Omental fat pad (tissue), 4 donors: ENCODE data around the gene RBM28. TPM values are rescaled to one million over a fixed set of nuclear protein-coding genes. Genes with fewer than 3 reads are reported as not detected.
A peak's percentile ranks its signal among the peaks of the same experiment; 100 is the strongest.

Experiments used
- ATAC-seq: fragments of 150-250 bp; one replicate; pipeline ENCODE4 v1.9.1; 2016; ENCODE audit warnings: mild to moderate bottlenecking, moderate library complexity; ENCODE audit not compliant: low FRiP score
- DNase-seq: peaks from one replicate; pipeline ENCODE4 v3.0.0-alpha.2; 2019; ENCODE audit warnings: low spot score
- total RNA-seq, 4 donors: library from RNA; depleted of rRNA; stranded (reverse); fragments of >200 nt; gene quantifications; one replicate each; pipeline ENCODE4 v1.1.0, GENCODE V29; 2016
- TF ChIP-seq, protein P1 (sequence below), 3 donors: fragments of 450-650 bp; IDR thresholded peaks; one replicate each; pipeline ENCODE4 v1.5.1; 2016 to 2017; ENCODE audit warnings: antibody characterized with exemption in 3 of 3, mild to moderate bottlenecking in 3 of 3, moderate library complexity in 2 of 3

RBM28 gene
- total RNA-seq, 4 donors from 2014 or later = 21.5 to 79.0 (median 29.5) TPM

DNA sequence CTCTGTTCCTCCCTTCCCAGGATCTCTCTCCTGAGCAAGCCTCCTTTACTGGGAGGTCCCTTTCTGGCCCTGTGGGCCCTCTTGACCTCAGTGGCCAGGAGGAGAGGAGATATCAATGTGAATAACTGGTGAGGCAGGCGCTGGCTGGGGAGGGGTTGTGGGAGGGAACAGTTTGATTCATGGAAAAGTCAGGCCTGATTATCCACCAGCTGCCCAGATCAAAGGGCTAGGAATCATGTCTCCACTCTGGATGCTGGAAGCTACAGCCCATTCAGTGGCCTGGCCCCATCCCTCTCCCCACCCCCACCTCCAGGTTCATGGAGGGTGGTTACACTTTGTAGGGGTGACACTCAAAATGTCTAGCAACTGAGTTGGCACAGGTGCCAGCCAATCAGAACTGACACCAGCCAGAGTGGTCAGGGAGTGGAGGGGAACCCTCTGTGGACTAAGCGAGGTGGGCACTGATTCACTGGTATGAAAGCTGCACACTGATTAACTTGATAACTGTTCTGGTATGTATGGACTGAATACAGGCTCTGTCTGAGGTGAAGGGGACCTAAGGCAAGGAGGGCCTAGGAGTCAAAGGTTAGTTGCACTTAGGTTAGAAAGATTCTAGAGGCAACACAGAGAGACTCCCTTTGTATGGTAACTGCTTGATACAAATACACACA is 13.0 kb upstream of the RBM28 start:
- TF ChIP-seq, protein P1, sequence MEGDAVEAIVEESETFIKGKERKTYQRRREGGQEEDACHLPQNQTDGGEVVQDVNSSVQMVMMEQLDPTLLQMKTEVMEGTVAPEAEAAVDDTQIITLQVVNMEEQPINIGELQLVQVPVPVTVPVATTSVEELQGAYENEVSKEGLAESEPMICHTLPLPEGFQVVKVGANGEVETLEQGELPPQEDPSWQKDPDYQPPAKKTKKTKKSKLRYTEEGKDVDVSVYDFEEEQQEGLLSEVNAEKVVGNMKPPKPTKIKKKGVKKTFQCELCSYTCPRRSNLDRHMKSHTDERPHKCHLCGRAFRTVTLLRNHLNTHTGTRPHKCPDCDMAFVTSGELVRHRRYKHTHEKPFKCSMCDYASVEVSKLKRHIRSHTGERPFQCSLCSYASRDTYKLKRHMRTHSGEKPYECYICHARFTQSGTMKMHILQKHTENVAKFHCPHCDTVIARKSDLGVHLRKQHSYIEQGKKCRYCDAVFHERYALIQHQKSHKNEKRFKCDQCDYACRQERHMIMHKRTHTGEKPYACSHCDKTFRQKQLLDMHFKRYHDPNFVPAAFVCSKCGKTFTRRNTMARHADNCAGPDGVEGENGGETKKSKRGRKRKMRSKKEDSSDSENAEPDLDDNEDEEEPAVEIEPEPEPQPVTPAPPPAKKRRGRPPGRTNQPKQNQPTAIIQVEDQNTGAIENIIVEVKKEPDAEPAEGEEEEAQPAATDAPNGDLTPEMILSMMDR (IDR thresholded peaks at IDR 0.05) = no peak
- ATAC-seq (no peak), DNase-seq (no peak)

GRCh38 chr7:128353610-128354009 is 9.9 kb upstream of the RBM28 start:
- ATAC-seq (no peak), DNase-seq (no peak)
- TF ChIP-seq, protein P1 (IDR thresholded peaks at IDR 0.05) = no peak

DNA sequence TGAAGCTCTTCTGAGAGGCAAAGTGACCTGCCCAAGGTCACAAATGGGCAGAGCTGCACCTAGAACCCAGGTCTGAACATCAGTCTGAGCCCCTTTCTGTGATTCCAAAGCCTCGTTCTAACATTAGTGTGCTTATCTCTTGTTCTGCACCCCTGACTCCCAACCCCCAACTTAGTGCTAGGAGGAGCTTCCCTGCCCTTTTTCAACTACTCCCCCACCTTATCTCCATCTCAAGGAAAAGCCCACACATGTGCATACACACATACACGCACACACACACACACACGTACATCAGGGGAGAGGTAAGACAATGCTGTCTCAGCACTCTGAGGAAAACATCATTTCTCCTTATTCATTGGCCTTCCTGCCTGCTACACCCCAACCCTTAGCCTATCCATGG is 9.5 kb upstream of the RBM28 start:
- ATAC-seq (no peak), DNase-seq (no peak)
- TF ChIP-seq, protein P1 (IDR thresholded peaks at IDR 0.05) = no peak

DNA sequence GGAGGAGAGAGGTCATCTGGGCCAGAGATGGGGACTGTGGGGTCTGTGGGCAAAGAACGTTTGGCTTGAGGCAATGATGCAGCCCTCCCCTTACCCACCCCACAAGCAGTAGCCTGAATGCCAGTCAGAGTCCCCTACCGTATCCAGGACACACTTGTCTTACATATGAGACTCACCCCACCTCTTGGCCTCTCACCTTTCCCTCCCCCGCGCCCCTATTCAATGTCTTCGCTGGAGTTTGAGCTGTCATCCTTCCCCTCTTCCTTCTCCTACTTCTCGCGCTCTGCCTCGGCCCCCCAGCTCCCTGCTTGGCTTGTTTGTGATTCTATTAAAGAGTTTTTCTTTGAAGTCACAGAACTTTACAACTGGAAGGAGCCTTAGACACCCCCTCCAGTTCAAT is 8.9 kb upstream of the RBM28 start:
- ATAC-seq (no peak), DNase-seq (no peak)
- TF ChIP-seq, protein P1 (IDR thresholded peaks at IDR 0.05) = no peak

GRCh38 chr7:128352153-128352537 is 8.4 kb upstream of the RBM28 start:
- ATAC-seq (peak; percentile 67), DNase-seq (no peak)
- TF ChIP-seq, protein P1 (IDR thresholded peaks at IDR 0.05) = no peak

GRCh38 chr7:128351296-128352152 is 7.8 kb upstream of the RBM28 start:
- DNase-seq = no peak
- no peak for ATAC-seq
- TF ChIP-seq, protein P1 (IDR thresholded peaks at IDR 0.05) = no peak
